ENCODE results near the gene SLC16A12. TPM values are rescaled to one million over a fixed set of nuclear protein-coding genes. Genes with fewer than 3 reads are reported as not detected.
A peak's percentile ranks its signal among the peaks of the same experiment; 100 is the strongest.

SLC16A12 gene
- total RNA-seq, 1 experiment from 2014 or later: 10.9 TPM

DNA sequence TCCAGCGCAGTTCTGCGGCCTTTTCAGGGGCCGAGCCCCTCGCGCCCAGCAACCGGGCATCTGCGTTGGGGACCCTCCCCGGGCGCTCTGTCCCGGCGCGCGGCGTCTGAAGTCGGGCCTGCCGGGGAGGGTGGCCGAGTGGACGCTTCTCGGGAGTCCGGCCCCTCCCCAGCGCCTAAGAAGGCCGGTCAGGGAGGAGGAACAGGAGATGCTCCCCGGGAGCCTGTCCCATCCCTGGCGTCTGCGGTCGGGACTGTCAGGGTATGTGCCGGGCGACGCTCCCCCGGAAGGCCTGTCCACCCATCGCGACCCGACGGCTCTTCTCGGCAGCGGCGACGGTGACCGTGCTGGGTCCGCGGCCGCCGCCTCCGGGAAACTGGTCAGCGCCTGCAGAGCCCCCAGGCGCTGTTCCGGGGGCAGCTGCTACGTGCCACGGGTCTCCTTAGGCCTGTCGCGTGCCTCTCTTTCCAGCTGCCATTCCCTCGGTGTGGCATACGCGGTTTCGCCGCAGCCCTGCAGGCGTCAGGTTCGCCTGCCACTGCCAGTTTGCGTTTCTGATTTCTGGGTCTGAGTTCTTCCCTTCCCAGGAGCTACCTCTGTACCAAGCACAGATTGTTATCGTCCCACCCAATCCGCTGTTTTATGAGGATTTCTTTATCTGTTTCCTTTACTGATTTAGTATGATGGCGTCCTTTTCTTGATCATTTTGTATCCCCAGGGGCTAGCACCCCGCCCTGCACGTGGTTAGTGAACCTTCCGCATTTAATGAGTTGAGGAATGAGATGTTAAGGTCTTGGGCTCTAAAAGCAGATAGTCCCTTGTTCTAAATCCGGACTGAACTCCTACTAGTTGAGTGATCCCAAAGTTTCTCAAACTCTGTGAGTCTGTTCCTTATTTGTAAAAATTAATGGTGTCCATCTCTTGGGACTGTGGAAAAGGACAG, 120.2 kb downstream of the SLC16A12 start:
- CTCF ChIA-PET: interaction anchor here (1.4 to 2.3 kb wide), 3 partner anchors 22 to 686 kb away, joined by 3 to 5 read pairs (median 3); no protein-coding TSS in a partner anchor
- H3K27me3 Mint-ChIP-seq (ENCODE audit: low read depth): peaks cover 27% of the 10 kb centered on the region
- H3K27ac Mint-ChIP-seq: no peak overlapping the region
- DNase-seq (ENCODE audit: low spot score) (peak; percentile 46), ATAC-seq (peak; percentile 65)
- peaks cover 11% of the 10 kb centered on the region for H3K36me3 Mint-ChIP-seq
- POLR2A ChIA-PET: interaction anchor here (1.0 kb wide), 1 partner anchor 50 kb away, joined by 3 read pairs; no protein-coding TSS in a partner anchor
- H3K9me3 Mint-ChIP-seq: peaks cover 14% of the 10 kb centered on the region
- peak overlapping the region; percentile 97 for H3K4me3 Mint-ChIP-seq
- H3K4me1 Mint-ChIP-seq: peaks cover 25% of the 10 kb centered on the region
- TF ChIP-seq, protein P1, sequence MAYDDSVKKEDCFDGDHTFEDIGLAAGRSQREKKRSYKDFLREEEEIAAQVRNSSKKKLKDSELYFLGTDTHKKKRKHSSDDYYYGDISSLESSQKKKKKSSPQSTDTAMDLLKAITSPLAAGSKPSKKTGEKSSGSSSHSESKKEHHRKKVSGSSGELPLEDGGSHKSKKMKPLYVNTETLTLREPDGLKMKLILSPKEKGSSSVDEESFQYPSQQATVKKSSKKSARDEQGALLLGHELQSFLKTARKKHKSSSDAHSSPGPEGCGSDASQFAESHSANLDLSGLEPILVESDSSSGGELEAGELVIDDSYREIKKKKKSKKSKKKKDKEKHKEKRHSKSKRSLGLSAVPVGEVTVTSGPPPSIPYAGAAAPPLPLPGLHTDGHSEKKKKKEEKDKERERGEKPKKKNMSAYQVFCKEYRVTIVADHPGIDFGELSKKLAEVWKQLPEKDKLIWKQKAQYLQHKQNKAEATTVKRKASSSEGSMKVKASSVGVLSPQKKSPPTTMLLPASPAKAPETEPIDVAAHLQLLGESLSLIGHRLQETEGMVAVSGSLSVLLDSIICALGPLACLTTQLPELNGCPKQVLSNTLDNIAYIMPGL (CRISPR knock-in tag; IDR thresholded peaks at IDR 0.05): peak; percentile 81
- TF ChIP-seq ATF1 (CRISPR knock-in tag; IDR thresholded peaks at IDR 0.05) (no peak), GABPB1 (CRISPR knock-in tag; IDR thresholded peaks at IDR 0.05) (peak; percentile 50; the same call in 1 of the 2 replicates), ZNF532 (CRISPR knock-in tag; IDR thresholded peaks at IDR 0.05; ENCODE audit: borderline replicate concordance) (no peak), CREM (CRISPR knock-in tag; IDR thresholded peaks at IDR 0.05) (0 out of 2 replicates have a peak, but pooled peaks have one; percentile 16), TEAD1 (CRISPR knock-in tag; IDR thresholded peaks at IDR 0.05) (0 out of 2 replicates have a peak, but pooled peaks have one; percentile 8), ARID4B (CRISPR knock-in tag; IDR thresholded peaks at IDR 0.05; ENCODE audit: borderline replicate concordance) (peak; percentile 60; the same call in 1 of the 2 replicates), JUN (CRISPR knock-in tag; IDR thresholded peaks at IDR 0.05) (no peak), PREB (CRISPR knock-in tag; IDR thresholded peaks at IDR 0.05; ENCODE audit: borderline replicate concordance) (no peak), ZSCAN18 (CRISPR knock-in tag; IDR thresholded peaks at IDR 0.05) (no peak), GRHL2 (CRISPR knock-in tag; IDR thresholded peaks at IDR 0.05; ENCODE audit: insufficient replicate concordance, severe bottlenecking) (no peak), TP53 (CRISPR knock-in tag; IDR thresholded peaks at IDR 0.05) (peak; percentile 75; the same call in 1 of the 2 replicates), ZNF317 (CRISPR knock-in tag; IDR thresholded peaks at IDR 0.05; ENCODE audit: borderline replicate concordance, low read depth) (0 out of 2 replicates have a peak, but pooled peaks have one; percentile 3), RELA (CRISPR knock-in tag; IDR thresholded peaks at IDR 0.05; ENCODE audit: borderline replicate concordance) (no peak), FOXK1 (CRISPR knock-in tag; IDR thresholded peaks at IDR 0.05) (no peak)
- TF ChIP-seq, protein P2, sequence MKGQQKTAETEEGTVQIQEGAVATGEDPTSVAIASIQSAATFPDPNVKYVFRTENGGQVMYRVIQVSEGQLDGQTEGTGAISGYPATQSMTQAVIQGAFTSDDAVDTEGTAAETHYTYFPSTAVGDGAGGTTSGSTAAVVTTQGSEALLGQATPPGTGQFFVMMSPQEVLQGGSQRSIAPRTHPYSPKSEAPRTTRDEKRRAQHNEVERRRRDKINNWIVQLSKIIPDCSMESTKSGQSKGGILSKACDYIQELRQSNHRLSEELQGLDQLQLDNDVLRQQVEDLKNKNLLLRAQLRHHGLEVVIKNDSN (CRISPR knock-in tag; IDR thresholded peaks at IDR 0.05): no peak
- TF ChIP-seq, protein P3, sequence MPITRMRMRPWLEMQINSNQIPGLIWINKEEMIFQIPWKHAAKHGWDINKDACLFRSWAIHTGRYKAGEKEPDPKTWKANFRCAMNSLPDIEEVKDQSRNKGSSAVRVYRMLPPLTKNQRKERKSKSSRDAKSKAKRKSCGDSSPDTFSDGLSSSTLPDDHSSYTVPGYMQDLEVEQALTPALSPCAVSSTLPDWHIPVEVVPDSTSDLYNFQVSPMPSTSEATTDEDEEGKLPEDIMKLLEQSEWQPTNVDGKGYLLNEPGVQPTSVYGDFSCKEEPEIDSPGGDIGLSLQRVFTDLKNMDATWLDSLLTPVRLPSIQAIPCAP (CRISPR knock-in tag; IDR thresholded peaks at IDR 0.05): no peak
- TF ChIP-seq, protein P4, sequence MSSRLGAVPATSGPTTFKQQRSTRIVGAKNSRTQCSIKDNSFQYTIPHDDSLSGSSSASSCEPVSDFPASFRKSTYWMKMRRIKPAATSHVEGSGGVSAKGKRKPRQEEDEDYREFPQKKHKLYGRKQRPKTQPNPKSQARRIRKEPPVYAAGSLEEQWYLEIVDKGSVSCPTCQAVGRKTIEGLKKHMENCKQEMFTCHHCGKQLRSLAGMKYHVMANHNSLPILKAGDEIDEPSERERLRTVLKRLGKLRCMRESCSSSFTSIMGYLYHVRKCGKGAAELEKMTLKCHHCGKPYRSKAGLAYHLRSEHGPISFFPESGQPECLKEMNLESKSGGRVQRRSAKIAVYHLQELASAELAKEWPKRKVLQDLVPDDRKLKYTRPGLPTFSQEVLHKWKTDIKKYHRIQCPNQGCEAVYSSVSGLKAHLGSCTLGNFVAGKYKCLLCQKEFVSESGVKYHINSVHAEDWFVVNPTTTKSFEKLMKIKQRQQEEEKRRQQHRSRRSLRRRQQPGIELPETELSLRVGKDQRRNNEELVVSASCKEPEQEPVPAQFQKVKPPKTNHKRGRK (CRISPR knock-in tag; IDR thresholded peaks at IDR 0.05; ENCODE audit: borderline replicate concordance): no peak
